NCI-H82 treated with DMSO at 0.1 percent for 48 hours (cell line): ENCODE measurements around the gene CPLANE1.
"Not testable (repeated sequence)": the region's sequence is repeated elsewhere in the genome, so short reads cannot be mapped to it uniquely, and the experiment has no call there.

Experiments
- DNase-seq: peaks from one replicate; lab custom pipeline; 2025; ENCODE audit not compliant: unreplicated experiment; lab: John Stamatoyannopoulos, UW

Gene CPLANE1

GRCh38 chr5:37208883-37209797 is 40.0 kb downstream of the CPLANE1 start:
- no peak for DNase-seq

- DNase-seq, result no peak
Observed at GRCh38 chr5:37207802-37208201, 41.4 kb downstream of the CPLANE1 start.

GRCh38 chr5:37206736-37207135 is 42.4 kb downstream of the CPLANE1 start:
- no peak for DNase-seq

- no peak for DNase-seq
Observed at GRCh38 chr5:37198842-37199241, 50.3 kb downstream of the CPLANE1 start.

DNA sequence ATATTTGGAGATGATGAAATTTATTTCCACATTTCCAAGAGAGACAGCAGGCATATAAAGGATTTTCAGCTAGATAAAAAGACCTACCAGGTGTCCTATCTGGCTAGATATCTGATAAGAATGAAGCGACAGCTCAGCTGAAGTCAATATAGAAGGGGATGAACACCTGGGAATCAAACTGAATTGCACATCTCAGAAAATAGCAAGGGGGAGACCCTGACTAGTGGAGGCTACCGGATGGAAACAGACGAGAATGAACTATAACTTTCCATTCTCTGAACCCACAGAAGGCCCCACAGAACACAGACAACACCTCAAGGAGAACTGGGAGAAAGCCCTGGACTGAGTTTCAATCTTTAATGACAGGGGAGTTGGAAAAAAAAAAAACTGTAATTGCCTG is 51.1 kb downstream of the CPLANE1 start:
- DNase-seq, result no peak

GRCh38 chr5:37197340-37198050 is 51.7 kb downstream of the CPLANE1 start:
- no peak for DNase-seq

DNA sequence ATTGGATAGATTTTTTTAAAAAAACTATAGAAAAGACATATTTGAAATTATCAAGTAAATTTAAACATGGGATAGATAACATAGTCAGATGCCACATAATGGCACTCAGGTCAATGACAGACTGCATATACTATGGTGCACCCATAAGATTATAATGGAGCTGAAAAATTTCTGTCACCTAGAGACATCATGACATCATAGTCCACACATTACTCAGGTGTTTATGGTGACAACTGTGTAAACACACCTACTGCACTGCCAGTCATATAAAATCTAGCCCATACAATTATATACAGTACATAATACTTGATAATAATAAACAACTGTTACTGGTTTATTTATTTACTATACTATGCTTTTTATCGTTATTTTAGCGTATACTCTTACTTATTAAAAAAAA is 58.6 kb downstream of the CPLANE1 start:
- DNase-seq, result no peak

- no peak for DNase-seq
Observed at GRCh38 chr5:37189355-37189754, 59.8 kb downstream of the CPLANE1 start.

DNA sequence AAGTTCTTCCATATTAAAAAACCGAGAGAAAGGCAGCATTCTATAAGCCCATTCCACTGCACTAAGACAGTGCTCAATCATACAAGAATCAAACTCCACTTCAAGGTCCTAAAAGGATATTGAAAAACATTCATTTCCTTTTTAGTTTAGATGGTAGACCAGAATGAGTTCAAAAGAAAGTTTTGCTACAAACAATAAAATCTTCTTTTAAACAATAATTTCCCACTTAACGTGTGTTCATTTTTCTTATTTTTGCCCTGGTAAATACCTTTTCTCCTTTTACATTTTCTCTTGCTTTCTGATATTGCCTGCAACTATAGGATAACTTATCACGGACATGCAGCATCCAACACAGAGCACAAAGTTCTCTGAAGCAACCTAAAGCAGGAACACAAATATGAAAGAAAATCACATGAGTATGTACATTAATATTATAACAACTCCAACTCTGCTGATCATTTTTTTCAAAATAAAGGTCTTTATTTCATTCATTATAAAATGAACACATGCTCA is 61.7 kb downstream of the CPLANE1 start:
- DNase-seq, result no peak

DNA sequence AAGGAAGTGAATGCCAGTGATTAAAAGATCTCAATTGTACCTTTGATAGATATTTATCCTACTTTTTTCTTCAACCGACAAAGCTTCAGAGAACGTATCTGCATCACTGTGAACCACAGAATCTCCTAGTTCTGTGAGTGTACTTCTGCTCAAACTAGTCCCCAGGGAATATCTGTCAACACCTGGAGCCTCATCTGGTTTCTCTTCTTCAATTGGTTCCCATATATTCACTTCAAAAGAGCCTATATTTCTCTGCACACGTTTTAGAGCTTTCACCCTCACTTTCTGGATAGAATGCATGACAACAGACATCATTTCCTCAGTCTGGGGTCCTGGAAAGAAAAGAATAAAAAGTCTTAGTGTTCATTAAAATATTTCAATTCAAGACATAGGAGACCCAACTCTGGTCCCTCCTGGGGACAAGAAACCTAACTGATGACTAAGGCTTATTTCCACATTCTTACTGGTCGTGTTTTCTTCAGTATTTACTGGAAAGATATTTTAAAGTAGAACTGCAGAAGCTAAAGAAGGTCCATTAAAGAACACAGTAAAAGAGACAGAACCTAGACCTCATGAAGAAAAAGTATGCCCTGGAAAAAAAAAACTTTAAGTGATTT is 64.3 kb downstream of the CPLANE1 start:
- no peak for DNase-seq

GRCh38 chr5:37182667-37183066 is 66.5 kb downstream of the CPLANE1 start:
- no peak for DNase-seq

DNA sequence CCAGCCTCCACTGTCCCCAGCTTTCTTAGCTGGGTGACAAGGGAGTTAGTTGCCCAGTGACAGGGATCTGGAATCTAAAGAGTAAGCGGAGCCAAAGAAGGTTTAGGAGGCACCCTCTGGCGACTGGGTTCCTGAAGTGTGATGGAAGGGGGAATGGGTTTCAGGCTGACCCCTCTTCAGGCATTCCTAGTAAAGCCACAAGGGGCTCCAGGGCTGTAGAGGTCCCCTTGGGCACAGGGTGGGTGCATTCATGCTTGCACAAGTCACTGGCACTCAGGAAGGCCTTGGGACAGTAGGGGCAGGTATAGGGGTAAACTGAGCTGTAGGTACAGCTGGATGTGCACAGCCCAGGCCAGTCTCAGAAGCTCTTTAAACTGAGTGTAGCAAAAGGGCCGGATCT is 74.2 kb downstream of the CPLANE1 start:
- no peak for DNase-seq

DNA sequence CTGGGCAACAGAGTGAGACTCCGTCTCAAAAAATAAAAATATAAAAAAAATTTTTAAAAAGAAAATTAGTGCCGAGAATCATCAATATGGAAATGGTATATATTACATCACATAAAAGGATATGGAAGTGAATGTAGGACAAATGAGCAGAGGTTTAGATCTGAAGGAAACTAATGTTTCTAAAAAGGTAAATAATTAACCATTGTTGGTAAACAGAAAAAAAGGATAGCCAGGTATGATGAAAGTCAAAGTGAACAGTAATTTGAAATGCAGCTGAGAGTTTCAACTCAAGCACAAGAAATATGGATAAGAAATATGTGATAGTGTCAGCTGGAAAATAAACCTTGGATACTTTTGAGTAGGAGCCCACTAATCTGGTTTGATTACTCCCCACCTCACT is 76.2 kb downstream of the CPLANE1 start:
- DNase-seq, result no peak

DNA sequence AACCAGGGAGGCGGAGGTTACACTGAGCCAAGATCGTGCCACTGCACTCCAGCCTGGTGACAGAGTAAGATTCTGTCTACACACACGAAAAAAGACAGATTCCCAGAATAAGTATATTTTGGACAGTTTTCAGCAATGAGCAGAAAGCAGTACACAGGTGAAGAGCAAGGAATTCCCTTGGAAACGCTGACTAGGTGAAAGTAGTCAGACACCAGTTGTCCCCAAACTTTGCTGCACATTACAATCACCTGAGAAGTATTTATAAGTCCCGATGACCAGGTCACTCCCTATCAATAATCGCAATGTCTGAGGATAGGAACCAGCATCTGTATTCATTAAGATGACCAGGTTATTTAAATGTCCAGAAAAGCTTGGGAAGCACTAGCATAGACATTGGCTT is 78.3 kb downstream of the CPLANE1 start:
- no peak for DNase-seq

DNA sequence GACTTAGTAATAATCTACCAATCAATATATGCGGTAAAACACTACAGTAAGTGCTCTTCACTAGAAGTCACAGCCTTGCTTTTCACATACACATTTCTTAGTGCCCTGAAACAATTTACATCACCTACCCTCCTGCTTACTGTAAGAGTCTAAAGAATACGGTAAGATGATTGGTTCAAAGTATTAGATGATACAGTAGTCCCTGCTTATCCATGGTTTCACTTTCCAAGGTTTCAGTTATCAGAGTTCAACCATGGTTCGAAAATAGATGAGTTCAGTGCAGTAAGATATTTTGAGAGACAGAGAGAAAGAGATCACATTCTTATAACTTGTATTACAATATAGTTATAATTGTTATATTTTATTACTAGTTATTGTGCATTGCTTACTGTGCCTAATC is 83.0 kb downstream of the CPLANE1 start:
- no peak for DNase-seq

- no peak for DNase-seq
Observed at GRCh38 chr5:37165761-37166160, 83.4 kb downstream of the CPLANE1 start.

DNA sequence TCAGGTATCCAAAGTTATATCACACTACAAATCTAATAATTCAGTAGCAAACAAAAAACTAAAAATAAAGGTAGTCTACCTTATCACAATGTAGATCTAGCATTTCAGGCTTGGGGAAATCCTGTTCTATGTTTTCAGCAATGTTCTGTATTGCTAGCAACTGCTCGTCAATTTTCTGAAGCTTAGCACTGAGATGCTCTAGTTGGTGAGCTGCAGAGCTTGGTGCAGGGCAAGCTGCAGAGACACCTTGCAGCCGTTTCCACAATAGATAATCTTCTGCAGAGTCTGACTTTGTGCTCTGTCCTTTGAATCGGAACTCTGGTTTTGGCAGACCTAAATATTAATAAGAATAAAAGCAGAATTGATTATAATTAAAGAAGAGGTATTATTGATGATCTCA is 95.5 kb downstream of the CPLANE1 start:
- DNase-seq, result no peak

- no peak for DNase-seq
Observed at GRCh38 chr5:37146896-37147295, 102.3 kb downstream of the CPLANE1 start.

GRCh38 chr5:37136694-37137093 is 112.5 kb downstream of the CPLANE1 start:
- DNase-seq, result no peak

DNA sequence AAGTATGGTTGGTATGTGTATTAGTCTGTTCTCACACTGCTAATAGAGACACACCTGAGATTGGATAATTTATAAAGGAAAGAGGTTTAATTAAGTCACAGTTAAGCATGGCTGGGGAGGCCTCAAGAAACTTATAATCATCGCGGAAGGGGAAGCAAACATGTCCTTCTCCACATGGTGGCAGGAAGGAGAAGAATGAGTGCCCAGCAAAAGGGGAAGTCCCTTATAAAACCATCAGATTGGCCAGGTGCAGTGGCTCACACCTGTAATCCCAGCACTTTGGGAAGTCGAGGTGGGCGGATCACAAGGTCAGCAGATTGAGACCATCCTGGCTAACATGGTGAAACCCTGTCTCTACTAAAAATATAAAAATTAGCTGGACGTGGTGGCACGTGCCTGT is 113.9 kb downstream of the CPLANE1 start:
- DNase-seq, result not testable (repeated sequence)

GRCh38 chr5:37133939-37134338 is 115.2 kb downstream of the CPLANE1 start:
- DNase-seq, result no peak

- DNase-seq, result no peak
Observed at GRCh38 chr5:37132646-37133045, 116.5 kb downstream of the CPLANE1 start.
